Trophoblast cell (in vitro differentiated cells and primary cell): Measurements from ENCODE around the gene AP3S1.
"Not testable (repeated sequence)": the region's sequence is repeated elsewhere in the genome, so short reads cannot be mapped to it uniquely, and the experiment has no call there.

Experiments used
- DNase-seq, 2 donors: peaks; one replicate each; pipeline ENCODE4 v3.0.0-alpha.2; 2016
- H2AFZ ChIP-seq: 2 replicates; pipeline ENCODE4 v1.6.1; 2013; ENCODE audit warnings: low read length, moderate library complexity, mild to moderate bottlenecking; ENCODE audit not compliant: insufficient read depth, poor library complexity
- H2AK5ac ChIP-seq: 2 replicates; pipeline ENCODE4 v1.6.1; 2013; ENCODE audit warnings: mild to moderate bottlenecking, low read length
- H2BK120ac ChIP-seq: 2 replicates; pipeline ENCODE4 v1.6.1; 2013; ENCODE audit warnings: low read length, mild to moderate bottlenecking, moderate library complexity; ENCODE audit not compliant: insufficient read depth, poor library complexity
- H2BK12ac ChIP-seq: 2 replicates; pipeline ENCODE4 v1.6.1; 2013; ENCODE audit warnings: mild to moderate bottlenecking, low read length, moderate library complexity
- H2BK5ac ChIP-seq: 2 replicates; pipeline ENCODE4 v1.6.1; 2013; ENCODE audit warnings: low read length, low read depth, moderate library complexity, mild to moderate bottlenecking; ENCODE audit not compliant: poor library complexity
- H3K14ac ChIP-seq: 2 replicates; pipeline ENCODE4 v1.6.1; 2013; ENCODE audit warnings: mild to moderate bottlenecking, low read length
- H3K18ac ChIP-seq: 2 replicates; pipeline ENCODE4 v1.6.1; 2013; ENCODE audit warnings: mild to moderate bottlenecking, low read length
- H3K23ac ChIP-seq: 2 replicates; pipeline ENCODE4 v1.6.1; 2013; ENCODE audit warnings: low read length
- H3K27ac ChIP-seq: 2 replicates; pipeline ENCODE4 v1.5.1; 2013; ENCODE audit warnings: low read depth, mild to moderate bottlenecking, inconsistent platforms, low read length, moderate library complexity
- H3K27me3 ChIP-seq: 2 replicates; pipeline ENCODE4 v1.6.1; 2013; ENCODE audit warnings: inconsistent platforms, mild to moderate bottlenecking, low read length, moderate library complexity; ENCODE audit not compliant: insufficient read depth
- H3K36me3 ChIP-seq, 2 experiments: 1 replicate in 1 of 2; 2 replicates in 1 of 2; pipeline ENCODE4 v1.6.1; 2013; ENCODE audit warnings: low read length in 2 of 2, mild to moderate bottlenecking in 2 of 2, moderate library complexity in 1 of 2; ENCODE audit not compliant: insufficient read depth in 2 of 2, control insufficient read depth in 1 of 2
- H3K4ac ChIP-seq: 2 replicates; pipeline ENCODE4 v1.6.1; 2013; ENCODE audit warnings: low read depth, mild to moderate bottlenecking, low read length, moderate library complexity
- H3K4me1 ChIP-seq, 2 experiments: 1 replicate in 1 of 2; 2 replicates in 1 of 2; pipeline ENCODE4 v1.6.1; 2013; ENCODE audit warnings: low read length in 2 of 2, mild to moderate bottlenecking in 2 of 2, moderate library complexity in 1 of 2; ENCODE audit not compliant: insufficient read depth in 2 of 2, control insufficient read depth in 1 of 2
- H3K4me2 ChIP-seq: 2 replicates; pipeline ENCODE4 v1.6.1; 2013; ENCODE audit warnings: inconsistent platforms, mild to moderate bottlenecking, low read length, moderate library complexity
- H3K4me3 ChIP-seq: 2 replicates; pipeline ENCODE4 v1.5.1; 2013; ENCODE audit warnings: mild to moderate bottlenecking, low read depth, low read length, inconsistent platforms
- H3K79me1 ChIP-seq: one replicate; pipeline ENCODE4 v1.6.1; 2013; ENCODE audit warnings: low read length
- H3K79me2 ChIP-seq: 2 replicates; pipeline ENCODE4 v1.6.1; 2013; ENCODE audit warnings: low read length, mild to moderate bottlenecking; ENCODE audit not compliant: control insufficient read depth, insufficient read depth, poor library complexity
- H3K9ac ChIP-seq: 2 replicates; pipeline ENCODE4 v1.6.1; 2013; ENCODE audit warnings: mild to moderate bottlenecking, low read length
- H3K9me3 ChIP-seq: 2 replicates; pipeline ENCODE4 v1.6.1; 2013; ENCODE audit warnings: low read depth, mild to moderate bottlenecking, control low read depth, inconsistent platforms, low read length; ENCODE audit not compliant: insufficient read depth
- H4K12ac ChIP-seq: 2 replicates; pipeline ENCODE4 v1.6.1; 2013; ENCODE audit warnings: low read depth, mild to moderate bottlenecking, low read length, moderate library complexity
- H4K8ac ChIP-seq: 2 replicates; pipeline ENCODE4 v1.6.1; 2013; ENCODE audit warnings: low read depth, mild to moderate bottlenecking, low read length, moderate library complexity
- H4K91ac ChIP-seq: one replicate; pipeline ENCODE4 v1.6.1; 2013; ENCODE audit warnings: low read depth, mild to moderate bottlenecking, low read length, moderate library complexity
- WGBS: extraction: QIAGEN DNeasy Blood & Tissue Kit; methylation state at CpG from one replicate; pipeline ENCODE4 v1.1.7; 2013; ENCODE audit warnings: missing lambda C conversion rate; ENCODE audit not compliant: insufficient read length, insufficient coverage; ENCODE audit errors: extremely low coverage; 5-methylcytosine and 5-hydroxymethylcytosine counted together

Gene AP3S1

GRCh38 chr5:115920171-115920725 lies 78.5 kb downstream of the AP3S1 start:
- DNase-seq, result peak in 1 of 2 donors; percentile 39
- no peak overlapping the region for H3K14ac ChIP-seq
- no CpG with 5 or more reads among the region's 3 CpGs for WGBS

GRCh38 chr5:115928578-115929407 lies 87.1 kb downstream of the AP3S1 start:
- not testable (repeated sequence) for H3K4ac ChIP-seq, H3K4me3 ChIP-seq, H3K14ac ChIP-seq, H4K8ac ChIP-seq, H4K12ac ChIP-seq, H3K79me1 ChIP-seq, H3K18ac ChIP-seq, H4K91ac ChIP-seq, H3K4me2 ChIP-seq, H3K9ac ChIP-seq, H3K9me3 ChIP-seq, H3K27me3 ChIP-seq, H3K79me2 ChIP-seq, H2BK12ac ChIP-seq, H2BK5ac ChIP-seq, H2AFZ ChIP-seq, H2AK5ac ChIP-seq, H3K4me1 ChIP-seq, H2BK120ac ChIP-seq, H3K36me3 ChIP-seq, H3K27ac ChIP-seq, H3K23ac ChIP-seq
- peak; percentile 78 to 92 for DNase-seq
- WGBS, result no CpG with 5 or more reads among the region's 12 CpGs

More at GRCh38 chr5:115920171-115920725, 78.5 kb downstream of the AP3S1 start:
- no peak overlapping the region for H2AFZ ChIP-seq
- no peaks in the 10 kb centered on the region for H3K36me3 ChIP-seq
- no peaks in the 10 kb centered on the region for H3K9me3 ChIP-seq
- H3K23ac ChIP-seq, result no peak overlapping the region
- H4K12ac ChIP-seq, result no peak overlapping the region
- no peak overlapping the region for H3K9ac ChIP-seq
- H3K4me2 ChIP-seq, result no peak overlapping the region
- no peak overlapping the region for H4K91ac ChIP-seq
- no peaks in the 10 kb centered on the region for H3K79me2 ChIP-seq
- H3K27me3 ChIP-seq, result no peaks in the 10 kb centered on the region
- H2BK12ac ChIP-seq, result no peak overlapping the region
- no peak overlapping the region for H3K4ac ChIP-seq
- no peak overlapping the region for H4K8ac ChIP-seq
- H3K27ac ChIP-seq, result no peak overlapping the region
- H3K79me1 ChIP-seq, result no peaks in the 10 kb centered on the region
- no peak overlapping the region for H2BK120ac ChIP-seq
- H3K4me1 ChIP-seq, result no peaks in the 10 kb centered on the region
- no peak overlapping the region for H3K4me3 ChIP-seq
- no peak overlapping the region for H2AK5ac ChIP-seq
- no peak overlapping the region for H2BK5ac ChIP-seq
- H3K18ac ChIP-seq, result no peak overlapping the region

GRCh38 chr5:115930171-115930570 lies 88.4 kb downstream of the AP3S1 start:
- not testable (repeated sequence) for H3K79me1 ChIP-seq, H3K4me1 ChIP-seq, H4K91ac ChIP-seq, H3K4me3 ChIP-seq, H3K79me2 ChIP-seq, H2BK5ac ChIP-seq, H3K36me3 ChIP-seq, H3K27ac ChIP-seq, H3K9ac ChIP-seq, H3K18ac ChIP-seq, H3K14ac ChIP-seq, H2AFZ ChIP-seq, H3K4me2 ChIP-seq, H4K8ac ChIP-seq, H2BK12ac ChIP-seq, H4K12ac ChIP-seq, H2AK5ac ChIP-seq, H2BK120ac ChIP-seq, H3K23ac ChIP-seq, H3K4ac ChIP-seq, H3K9me3 ChIP-seq, H3K27me3 ChIP-seq
- DNase-seq, result peak; percentile 94 to 97
- no CpG with 5 or more reads among the region's 17 CpGs for WGBS

- peak; percentile 50 to 70 for DNase-seq
- no peak overlapping the region for H3K14ac ChIP-seq
- H4K91ac ChIP-seq, result no peak overlapping the region
- H3K18ac ChIP-seq, result no peak overlapping the region
- no peaks in the 10 kb centered on the region for H3K9me3 ChIP-seq
- H2AFZ ChIP-seq, result no peak overlapping the region
- no CpG with 5 or more reads among the region's 4 CpGs for WGBS
- H3K79me1 ChIP-seq, result peaks cover 1% of the 10 kb centered on the region
- no peaks in the 10 kb centered on the region for H3K27me3 ChIP-seq
- H3K9ac ChIP-seq, result no peak overlapping the region
- no peak overlapping the region for H2AK5ac ChIP-seq
- no peak overlapping the region for H3K4me3 ChIP-seq
- no peak overlapping the region for H3K23ac ChIP-seq
- H3K36me3 ChIP-seq, result no peaks in the 10 kb centered on the region
- no peaks in the 10 kb centered on the region for H3K79me2 ChIP-seq
- no peak overlapping the region for H2BK12ac ChIP-seq
- H2BK120ac ChIP-seq, result no peak overlapping the region
- H4K12ac ChIP-seq, result no peak overlapping the region
- no peak overlapping the region for H3K4ac ChIP-seq
- no peak overlapping the region for H4K8ac ChIP-seq
- no peak overlapping the region for H2BK5ac ChIP-seq
- no peak overlapping the region for H3K4me2 ChIP-seq
- peak overlapping the region; percentile 73 for H3K27ac ChIP-seq
- H3K4me1 ChIP-seq, result no peaks in the 10 kb centered on the region
Observed at GRCh38 chr5:115930630-115931337, 89.0 kb downstream of the AP3S1 start.
